PFSK-1 (cell line): Measurements from ENCODE around the gene DCLK2.

Experiments used
- FOXP2 ChIP-seq: optimal IDR thresholded peaks from 2 replicates; pipeline ENCODE3; 2011; ENCODE audit warnings: borderline replicate concordance, control low read depth, inconsistent platforms; ENCODE audit not compliant: insufficient read depth; ENCODE audit errors: extremely low read length, extremely low read depth
- POLR2AphosphoS5 ChIP-seq: IDR thresholded peaks from 2 replicates; pipeline ENCODE4 v1.6.1; 2012; ENCODE audit warnings: low read depth, mild to moderate bottlenecking, control low read depth, low read length, moderate library complexity
- SIN3A ChIP-seq: IDR thresholded peaks from 2 replicates; pipeline ENCODE4 v1.6.1; 2012; ENCODE audit warnings: mild to moderate bottlenecking, low read length, moderate library complexity, borderline replicate concordance; ENCODE audit not compliant: insufficient read depth
- TAF1 ChIP-seq: IDR thresholded peaks from 2 replicates; pipeline ENCODE4 v1.6.1; 2012; ENCODE audit warnings: low read length, control low read depth, borderline replicate concordance; ENCODE audit not compliant: insufficient read depth
- TF ChIP-seq, protein P1 (sequence below), 2 experiments: IDR thresholded peaks; 2 replicates each; pipeline versions ENCODE4 v1.6.1 to v1.8.0; 2011 to 2012; ENCODE audit warnings: low read depth in 2 of 2, low read length in 2 of 2, control low read depth in 1 of 2, inconsistent platforms in 1 of 2, mild to moderate bottlenecking in 1 of 2, moderate library complexity in 1 of 2; ENCODE audit not compliant: insufficient read depth in 1 of 2

DNA sequence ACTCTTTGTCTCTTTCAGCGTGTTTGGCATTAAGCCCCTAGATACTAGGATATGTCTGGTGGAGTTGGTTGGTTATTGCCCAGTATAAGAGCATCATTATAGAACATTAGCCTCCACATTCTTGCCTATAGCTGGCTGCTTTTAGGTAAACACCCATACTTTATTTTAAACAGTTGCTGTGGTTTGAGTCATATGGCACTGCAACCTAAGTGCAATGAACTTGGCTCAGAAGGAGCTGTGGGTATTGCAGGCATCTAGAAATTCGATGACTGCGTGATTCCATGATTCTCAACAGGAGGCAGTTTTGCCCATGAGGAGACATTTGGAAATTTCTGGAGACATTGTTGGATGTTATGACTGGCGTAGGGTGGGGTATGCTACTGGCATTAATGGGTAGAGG, 49.5 kb downstream of the DCLK2 start:
- TF ChIP-seq POLR2AphosphoS5, result no peak
- TF ChIP-seq TAF1, result no peak
- TF ChIP-seq SIN3A, result no peak
- no peak for TF ChIP-seq FOXP2
- TF ChIP-seq, protein P1, sequence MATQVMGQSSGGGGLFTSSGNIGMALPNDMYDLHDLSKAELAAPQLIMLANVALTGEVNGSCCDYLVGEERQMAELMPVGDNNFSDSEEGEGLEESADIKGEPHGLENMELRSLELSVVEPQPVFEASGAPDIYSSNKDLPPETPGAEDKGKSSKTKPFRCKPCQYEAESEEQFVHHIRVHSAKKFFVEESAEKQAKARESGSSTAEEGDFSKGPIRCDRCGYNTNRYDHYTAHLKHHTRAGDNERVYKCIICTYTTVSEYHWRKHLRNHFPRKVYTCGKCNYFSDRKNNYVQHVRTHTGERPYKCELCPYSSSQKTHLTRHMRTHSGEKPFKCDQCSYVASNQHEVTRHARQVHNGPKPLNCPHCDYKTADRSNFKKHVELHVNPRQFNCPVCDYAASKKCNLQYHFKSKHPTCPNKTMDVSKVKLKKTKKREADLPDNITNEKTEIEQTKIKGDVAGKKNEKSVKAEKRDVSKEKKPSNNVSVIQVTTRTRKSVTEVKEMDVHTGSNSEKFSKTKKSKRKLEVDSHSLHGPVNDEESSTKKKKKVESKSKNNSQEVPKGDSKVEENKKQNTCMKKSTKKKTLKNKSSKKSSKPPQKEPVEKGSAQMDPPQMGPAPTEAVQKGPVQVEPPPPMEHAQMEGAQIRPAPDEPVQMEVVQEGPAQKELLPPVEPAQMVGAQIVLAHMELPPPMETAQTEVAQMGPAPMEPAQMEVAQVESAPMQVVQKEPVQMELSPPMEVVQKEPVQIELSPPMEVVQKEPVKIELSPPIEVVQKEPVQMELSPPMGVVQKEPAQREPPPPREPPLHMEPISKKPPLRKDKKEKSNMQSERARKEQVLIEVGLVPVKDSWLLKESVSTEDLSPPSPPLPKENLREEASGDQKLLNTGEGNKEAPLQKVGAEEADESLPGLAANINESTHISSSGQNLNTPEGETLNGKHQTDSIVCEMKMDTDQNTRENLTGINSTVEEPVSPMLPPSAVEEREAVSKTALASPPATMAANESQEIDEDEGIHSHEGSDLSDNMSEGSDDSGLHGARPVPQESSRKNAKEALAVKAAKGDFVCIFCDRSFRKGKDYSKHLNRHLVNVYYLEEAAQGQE (IDR thresholded peaks at IDR 0.05; ENCODE audit: insufficient read depth in 1 of 2, low read depth in 2 of 2, low read length in 2 of 2), result no peak
